Esophagus muscularis mucosa (tissue), 4 donors: Measurements from ENCODE around the gene KIF5C. TPM values are rescaled to one million over a fixed set of nuclear protein-coding genes. Genes with fewer than 3 reads are reported as not detected.

Experiments
- DNase-seq: peaks from one replicate; pipeline ENCODE4 v3.0.0-alpha.2; 2017; ENCODE audit errors: extremely low spot score
- H3K27ac ChIP-seq, 4 donors: fragments of 200-600 bp; sonication (generic); replicated peaks in 1 of 4; 1 replicate in 3 of 4; 2 replicates in 1 of 4; pipeline ENCODE4 v1.5.1; 2016 to 2019; ENCODE audit warnings: mild to moderate bottlenecking in 1 of 4
- H3K27me3 ChIP-seq, 4 donors: fragments of 200-600 bp; sonication (generic); one replicate each; pipeline versions ENCODE4 v1.5.1 to v1.6.0; 2016 to 2019
- H3K36me3 ChIP-seq, 4 donors: fragments of 200-600 bp; sonication (generic); one replicate each; pipeline ENCODE4 v1.5.1; 2016 to 2019
- H3K4me1 ChIP-seq, 4 donors: fragments of 200-600 bp; sonication (generic); one replicate each; pipeline ENCODE4 v1.5.1; 2016 to 2019
- H3K4me3 ChIP-seq, 4 donors: fragments of 200-600 bp; sonication (generic); 1 replicate in 2 of 4; 2 replicates in 2 of 4; pipeline ENCODE4 v1.5.1; 2016 to 2019; ENCODE audit warnings: mild to moderate bottlenecking in 4 of 4, moderate library complexity in 1 of 4
- H3K9me3 ChIP-seq, 4 donors: fragments of 200-600 bp; sonication (generic); 1 replicate in 3 of 4; 2 replicates in 1 of 4; pipeline ENCODE4 v1.5.1; 2016 to 2019
- EP300 ChIP-seq: sonication (generic); formaldehyde crosslinking; IDR thresholded peaks from one replicate; pipeline ENCODE4 v1.6.1; 2017; ENCODE audit warnings: antibody characterized with exemption
- POLR2A ChIP-seq: fragments of 450-650 bp; IDR thresholded peaks from one replicate; pipeline ENCODE4 v1.6.1; 2017; ENCODE audit warnings: antibody characterized with exemption, moderate library complexity, mild to moderate bottlenecking, low read depth
- POLR2AphosphoS5 ChIP-seq, 2 donors: sonication (generic); formaldehyde crosslinking; IDR thresholded peaks; one replicate each; pipeline ENCODE4 v1.6.1; 2017; ENCODE audit warnings: antibody characterized with exemption in 2 of 2
- WGBS: methylation state at CpG from one replicate; pipeline ENCODE4 v1.1.5; 2018; 5-methylcytosine and 5-hydroxymethylcytosine counted together
- intact Hi-C: fragments of 100-400 bp; cut with DNase I; formaldehyde crosslinking; loops from one replicate; pipeline ENCODE4 v1.15.1; 2023
- total RNA-seq, 4 donors: library from RNA; depleted of rRNA; stranded (reverse); fragments of >200 nt; gene quantifications; one replicate each; pipeline versions ENCODE4 v1.1.0 to v1.2.1, GENCODE V29; 2016
- TF ChIP-seq, protein P1 (sequence below), 3 experiments: fragments of 200-600 bp in 2 of 3; fragments of 450-650 bp in 1 of 3; sonication (generic) in 2 of 3; IDR thresholded peaks; one replicate each; pipeline ENCODE4 v1.5.1; 2017 to 2019; ENCODE audit warnings: antibody characterized with exemption in 3 of 3, mild to moderate bottlenecking in 2 of 3, moderate library complexity in 1 of 3

Gene KIF5C
- total RNA-seq, 4 donors from 2014 or later = 2.9 to 4.6 (median 3.2) TPM

DNA sequence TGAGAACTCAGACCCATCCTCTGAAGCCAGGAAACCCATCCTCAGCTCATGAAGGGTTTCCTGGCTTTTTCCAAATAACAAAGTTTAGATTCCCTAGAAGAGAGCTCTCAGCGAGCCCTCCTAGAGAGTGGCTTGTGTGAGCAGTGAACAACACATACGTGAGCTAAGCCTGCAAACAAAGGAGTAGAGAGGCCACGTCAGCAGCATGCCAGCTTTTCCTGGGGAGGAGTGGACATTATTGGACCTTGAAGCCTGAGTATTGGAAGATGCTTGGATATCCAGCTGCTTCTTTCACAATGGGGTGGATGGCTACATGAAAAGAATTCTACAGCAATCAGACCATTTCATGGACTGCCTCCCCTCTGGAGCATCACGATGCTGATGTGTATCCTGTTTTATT is 21.1 kb downstream of the KIF5C start:
- Histone ChIP-seq H3K4me3 (no peak overlapping the region), H3K9me3 (peaks cover 0 to 15% (median 12%) of the 10 kb centered on the region in 4 donors), H3K4me1 (no peaks in the 10 kb centered on the region), H3K27me3 (no peaks in the 10 kb centered on the region), H3K36me3 (no peaks in the 10 kb centered on the region), H3K27ac (no peak overlapping the region)
- WGBS = 90% methylated on average over 4 of the region's 4 CpGs
- intact Hi-C loops = no loop called here
- no peak for DNase-seq
- TF ChIP-seq EP300 (no peak), POLR2A (no peak), POLR2AphosphoS5 (IDR thresholded peaks at IDR 0.05) (no peak)
- TF ChIP-seq, protein P1, sequence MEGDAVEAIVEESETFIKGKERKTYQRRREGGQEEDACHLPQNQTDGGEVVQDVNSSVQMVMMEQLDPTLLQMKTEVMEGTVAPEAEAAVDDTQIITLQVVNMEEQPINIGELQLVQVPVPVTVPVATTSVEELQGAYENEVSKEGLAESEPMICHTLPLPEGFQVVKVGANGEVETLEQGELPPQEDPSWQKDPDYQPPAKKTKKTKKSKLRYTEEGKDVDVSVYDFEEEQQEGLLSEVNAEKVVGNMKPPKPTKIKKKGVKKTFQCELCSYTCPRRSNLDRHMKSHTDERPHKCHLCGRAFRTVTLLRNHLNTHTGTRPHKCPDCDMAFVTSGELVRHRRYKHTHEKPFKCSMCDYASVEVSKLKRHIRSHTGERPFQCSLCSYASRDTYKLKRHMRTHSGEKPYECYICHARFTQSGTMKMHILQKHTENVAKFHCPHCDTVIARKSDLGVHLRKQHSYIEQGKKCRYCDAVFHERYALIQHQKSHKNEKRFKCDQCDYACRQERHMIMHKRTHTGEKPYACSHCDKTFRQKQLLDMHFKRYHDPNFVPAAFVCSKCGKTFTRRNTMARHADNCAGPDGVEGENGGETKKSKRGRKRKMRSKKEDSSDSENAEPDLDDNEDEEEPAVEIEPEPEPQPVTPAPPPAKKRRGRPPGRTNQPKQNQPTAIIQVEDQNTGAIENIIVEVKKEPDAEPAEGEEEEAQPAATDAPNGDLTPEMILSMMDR (IDR thresholded peaks at IDR 0.05) = no peak

DNA sequence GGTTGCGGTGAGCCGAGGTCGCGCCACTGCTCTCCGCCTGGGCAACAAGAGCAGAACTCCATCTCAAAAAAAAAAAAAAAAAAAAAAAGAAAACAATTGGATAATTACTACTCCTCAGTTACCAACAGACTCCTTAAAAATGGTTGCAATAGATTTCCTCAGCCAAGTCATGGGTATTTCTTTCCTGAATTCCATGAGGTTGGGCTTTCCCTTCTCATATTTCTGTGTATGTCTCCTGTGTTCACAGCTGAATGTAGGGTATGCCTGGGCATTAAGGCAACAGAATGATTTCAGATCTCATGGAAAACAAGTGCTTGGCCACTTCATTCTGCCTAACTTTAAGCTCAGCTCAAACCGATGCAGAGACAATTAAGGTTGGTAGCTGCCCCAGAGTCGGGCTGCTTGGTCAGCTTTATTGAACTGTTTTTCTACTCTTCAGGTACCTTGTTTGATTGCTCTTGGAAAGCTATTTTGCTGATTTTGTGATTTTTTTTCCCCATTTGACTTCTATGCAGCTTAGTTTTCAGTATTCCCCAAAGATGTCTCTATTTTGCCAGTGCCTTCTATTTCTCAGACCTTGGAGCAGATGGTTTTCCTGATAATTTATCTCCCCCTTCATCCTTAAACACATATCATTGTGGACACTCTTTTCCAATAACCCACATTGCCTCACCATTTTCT is 24.8 kb downstream of the KIF5C start:
- intact Hi-C loops = no loop called here
- no peaks in the 10 kb centered on the region for H3K4me1 ChIP-seq
- no peaks in the 10 kb centered on the region for H3K27me3 ChIP-seq
- H3K9me3 ChIP-seq = no peaks in the 10 kb centered on the region
- DNase-seq = peak; percentile 2
- no peak for TF ChIP-seq POLR2A
- TF ChIP-seq, protein P1 (IDR thresholded peaks at IDR 0.05) = no peak
- TF ChIP-seq POLR2AphosphoS5 (IDR thresholded peaks at IDR 0.05) = no peak
- TF ChIP-seq EP300 = no peak
- no peak overlapping the region for H3K4me3 ChIP-seq
- no peaks in the 10 kb centered on the region for H3K36me3 ChIP-seq
- H3K27ac ChIP-seq = no peak overlapping the region
- 100% methylated on average over 7 of the region's 7 CpGs for WGBS

DNA sequence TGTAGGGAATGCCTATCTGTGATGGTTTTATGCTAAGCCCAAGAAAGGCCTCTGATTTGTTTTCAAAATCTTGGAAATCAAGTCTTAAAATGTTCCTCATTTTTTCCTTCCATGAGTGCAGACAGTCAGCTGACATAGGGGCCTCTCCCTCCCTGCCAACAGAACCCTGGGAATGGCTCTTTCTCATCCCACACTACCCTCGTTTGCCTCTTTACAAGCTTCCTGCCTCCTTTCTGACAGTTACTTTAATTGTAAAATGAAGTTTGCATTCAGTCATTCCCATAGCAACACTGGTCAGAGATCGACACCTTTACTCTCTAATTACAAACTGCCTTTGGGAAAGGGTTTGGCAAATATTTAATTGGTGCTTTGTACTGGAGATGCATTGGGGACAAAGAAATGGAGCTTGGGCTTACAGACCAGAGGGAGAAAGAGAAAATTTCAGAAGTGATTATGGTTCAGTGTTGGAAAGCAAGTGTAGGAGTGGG is 25.4 kb downstream of the KIF5C start:
- 92% methylated on average over 2 of the region's 2 CpGs for WGBS
- H3K27ac ChIP-seq = no peak overlapping the region
- TF ChIP-seq EP300 (no peak), POLR2AphosphoS5 (IDR thresholded peaks at IDR 0.05) (no peak), POLR2A (no peak)
- TF ChIP-seq, protein P1 (IDR thresholded peaks at IDR 0.05) = no peak

DNA sequence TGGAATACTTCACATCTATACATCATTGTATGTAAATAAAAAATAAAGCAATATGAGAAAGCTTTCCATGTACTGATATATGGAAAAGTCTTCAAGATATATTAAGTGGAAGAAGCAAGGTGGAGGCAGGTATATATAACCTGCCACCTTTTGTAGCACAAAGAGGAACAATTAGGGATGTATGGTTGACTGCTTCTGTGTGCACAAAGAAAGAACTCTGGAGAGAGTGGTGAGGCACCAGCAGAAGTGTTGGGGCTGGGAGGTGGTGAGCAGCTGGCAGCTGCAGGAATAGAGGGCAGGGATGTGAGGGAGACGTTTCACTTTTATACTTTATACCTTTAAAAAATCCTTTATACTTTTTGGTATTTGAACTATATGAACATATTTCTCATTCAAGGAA is 26.1 kb downstream of the KIF5C start:
- peak; percentile 42 for DNase-seq
- Histone ChIP-seq H3K9me3 (no peaks in the 10 kb centered on the region), H3K27me3 (no peaks in the 10 kb centered on the region), H3K27ac (no peak overlapping the region), H3K4me1 (no peaks in the 10 kb centered on the region), H3K36me3 (no peaks in the 10 kb centered on the region), H3K4me3 (no peak overlapping the region)
- TF ChIP-seq POLR2A (no peak), EP300 (no peak), POLR2AphosphoS5 (IDR thresholded peaks at IDR 0.05) (no peak)
- TF ChIP-seq, protein P1 (IDR thresholded peaks at IDR 0.05) = no peak
- intact Hi-C loops = no loop called here
- 67% methylated on average over 1 of the region's 1 CpG for WGBS

More for the DNA sequence above, 25.4 kb downstream of the KIF5C start:
- no peaks in the 10 kb centered on the region for H3K9me3 ChIP-seq
- peak; percentile 1 for DNase-seq
- no peaks in the 10 kb centered on the region for H3K27me3 ChIP-seq
- no peaks in the 10 kb centered on the region for H3K36me3 ChIP-seq
- intact Hi-C loops = no loop called here
- H3K4me3 ChIP-seq = no peak overlapping the region
- no peaks in the 10 kb centered on the region for H3K4me1 ChIP-seq
